GM18868 (cell line): ENCODE data around the gene SRRM1.
"Not testable (repeated sequence)": the region's sequence is repeated elsewhere in the genome, so short reads cannot be mapped to it uniquely, and the experiment has no call there.

Experiments
- ATAC-seq: cut with Tn5 transposase; IDR thresholded peaks from one replicate; pipeline ENCODE4 v1.9.1; 2021; ENCODE audit warnings: mild to moderate bottlenecking, moderate library complexity; ENCODE audit not compliant: unreplicated experiment

Gene SRRM1

DNA sequence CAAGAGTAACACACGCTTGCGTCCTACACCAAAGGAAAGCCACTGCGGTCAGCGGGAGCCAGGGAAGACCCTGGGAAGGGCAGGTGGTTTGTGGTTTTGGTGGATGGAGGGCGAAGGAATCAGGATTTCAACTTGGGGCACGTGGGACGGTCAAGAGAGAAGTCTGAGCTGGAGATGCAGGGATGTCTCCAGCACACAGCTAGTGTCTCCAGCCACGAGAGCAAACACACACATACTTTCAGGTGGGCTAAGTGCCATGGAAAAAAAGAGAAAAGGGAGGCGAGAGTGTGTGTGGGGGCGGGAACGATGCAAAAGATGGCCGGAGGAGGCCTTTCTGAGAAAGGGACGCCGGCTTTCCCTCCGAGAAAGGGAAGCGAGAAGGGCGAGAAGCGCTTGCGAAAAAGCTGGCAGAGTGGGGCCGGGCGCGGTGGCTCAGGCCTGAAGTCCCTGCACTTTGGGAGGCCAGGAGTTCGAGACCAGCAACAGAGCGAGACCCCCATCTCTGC, 1.4 kb upstream of the SRRM1 start:
- ATAC-seq: no peak

DNA sequence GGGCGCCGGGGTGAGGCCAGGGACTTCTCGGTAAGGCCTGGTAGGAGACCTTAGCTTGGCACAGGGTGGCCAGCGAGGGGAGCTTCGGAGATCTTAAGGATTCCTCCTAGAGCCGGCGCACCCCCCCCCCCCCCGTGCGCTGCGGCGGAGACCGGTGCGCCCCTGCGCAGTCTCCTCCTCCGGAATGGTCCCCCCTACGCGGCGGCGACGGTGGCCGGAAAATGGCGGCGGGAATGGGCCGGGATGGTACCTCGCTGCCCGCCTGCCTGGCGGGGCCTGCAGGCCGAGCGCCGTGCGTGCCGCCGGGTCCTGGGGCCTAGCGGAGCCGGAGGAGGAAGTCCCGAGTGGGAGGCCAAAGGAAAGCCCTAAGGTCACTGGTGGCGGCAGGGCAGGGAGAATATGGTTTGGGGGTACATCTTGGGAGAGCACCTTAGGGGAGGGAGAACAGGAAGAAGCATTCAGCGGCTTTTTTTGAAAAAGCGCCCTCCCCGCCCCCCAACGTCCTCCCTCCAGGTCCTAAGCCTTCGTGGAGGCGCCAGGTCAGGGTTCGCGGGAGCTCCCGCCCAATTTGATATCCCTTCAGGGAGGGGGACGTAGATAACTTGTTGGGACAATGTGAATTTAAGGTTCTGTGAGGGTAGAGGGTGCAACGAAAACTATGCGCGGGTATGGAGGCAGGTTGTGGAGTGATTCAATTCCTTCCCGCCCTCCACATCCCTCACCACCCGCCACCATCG, 429 bp downstream of the SRRM1 start:
- peak; percentile 16 for ATAC-seq

DNA sequence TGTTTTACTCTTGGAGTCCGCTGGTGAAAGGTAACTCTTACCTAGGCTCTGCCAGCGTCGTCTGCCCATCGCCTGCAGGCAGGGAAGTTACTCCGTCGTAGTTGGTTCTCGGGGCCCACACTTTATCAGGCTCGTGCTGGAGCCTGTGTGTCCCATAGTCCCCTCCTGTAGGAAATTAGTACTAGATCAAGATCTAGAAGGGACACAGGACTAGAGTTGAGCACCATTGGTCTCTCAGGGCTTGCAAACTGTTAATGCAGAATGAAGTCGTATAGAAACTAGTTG, 940 bp downstream of the SRRM1 start:
- ATAC-seq: no peak

DNA sequence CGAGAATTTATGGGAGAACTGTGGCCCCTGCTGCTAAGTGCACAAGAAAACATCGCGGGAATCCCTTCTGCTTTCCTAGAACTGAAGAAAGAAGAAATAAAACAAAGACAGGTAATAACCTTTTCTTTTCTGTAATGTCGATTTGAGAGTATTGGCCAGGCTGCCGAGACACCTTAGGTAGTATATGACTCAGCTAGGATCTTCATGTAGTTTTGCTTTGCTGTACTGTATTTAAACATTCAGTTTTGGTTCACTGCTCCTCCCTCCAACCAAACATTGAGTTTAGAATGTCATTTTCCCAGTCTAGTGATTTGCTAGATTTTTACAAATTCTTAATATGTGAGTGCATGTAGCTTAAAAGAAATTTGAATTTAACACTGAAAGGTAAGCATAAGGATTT, 5.8 kb downstream of the SRRM1 start:
- ATAC-seq: no peak

DNA sequence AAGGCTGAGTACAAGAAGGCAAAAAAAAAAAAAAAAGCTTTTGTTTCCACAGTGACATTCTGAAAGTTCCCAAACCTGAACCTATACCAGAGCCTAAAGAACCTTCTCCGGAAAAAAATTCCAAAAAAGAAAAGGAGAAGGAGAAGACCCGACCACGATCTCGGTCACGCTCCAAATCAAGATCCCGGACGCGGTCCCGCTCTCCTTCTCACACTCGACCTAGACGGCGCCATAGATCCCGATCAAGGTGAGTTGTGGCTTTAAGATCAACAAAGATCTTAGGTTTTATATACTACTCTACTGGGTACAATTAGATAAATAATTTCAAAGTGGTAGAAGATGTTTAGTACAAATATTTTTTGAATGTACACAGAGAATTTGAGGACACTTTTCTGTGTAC, 9.3 kb downstream of the SRRM1 start:
- ATAC-seq: no peak

DNA sequence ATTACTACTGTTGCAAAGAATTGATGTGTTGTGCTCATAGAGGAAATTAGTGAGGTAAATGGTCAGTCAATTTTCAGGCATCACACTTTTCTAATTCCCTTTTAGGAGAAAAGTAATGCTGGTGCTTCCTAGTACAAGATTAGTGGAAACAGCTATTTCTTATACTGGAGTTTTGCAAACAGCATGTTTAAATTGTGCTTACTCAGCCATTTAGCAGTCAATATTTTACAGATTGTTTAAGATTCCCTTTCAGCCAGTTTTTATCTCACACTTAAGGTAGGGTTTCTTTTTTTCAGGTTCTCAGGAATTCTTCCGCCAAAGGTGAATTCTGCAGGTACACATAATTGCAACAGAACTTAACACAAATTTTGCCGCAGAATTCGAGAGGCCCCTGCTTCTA, 10.9 kb downstream of the SRRM1 start:
- no peak for ATAC-seq

DNA sequence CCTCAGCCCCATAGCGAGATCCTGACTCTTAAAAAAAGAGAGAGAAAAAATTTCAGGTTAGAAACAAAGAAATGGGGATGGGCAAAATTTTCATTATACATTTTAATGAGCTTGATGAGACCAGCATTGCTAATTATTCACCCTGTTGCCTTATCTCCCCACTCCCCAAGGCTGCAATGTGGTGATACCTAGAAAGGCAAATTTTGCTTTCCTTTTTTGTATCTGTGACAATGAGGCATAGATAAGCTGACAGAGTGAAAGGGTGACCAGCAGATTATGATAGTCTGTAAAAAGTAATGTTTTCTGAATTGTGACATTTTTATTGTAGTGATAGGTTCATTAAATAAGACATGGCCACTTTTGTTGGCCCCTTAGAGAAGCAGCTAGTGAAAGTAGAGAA, 12.9 kb downstream of the SRRM1 start:
- no peak for ATAC-seq

DNA sequence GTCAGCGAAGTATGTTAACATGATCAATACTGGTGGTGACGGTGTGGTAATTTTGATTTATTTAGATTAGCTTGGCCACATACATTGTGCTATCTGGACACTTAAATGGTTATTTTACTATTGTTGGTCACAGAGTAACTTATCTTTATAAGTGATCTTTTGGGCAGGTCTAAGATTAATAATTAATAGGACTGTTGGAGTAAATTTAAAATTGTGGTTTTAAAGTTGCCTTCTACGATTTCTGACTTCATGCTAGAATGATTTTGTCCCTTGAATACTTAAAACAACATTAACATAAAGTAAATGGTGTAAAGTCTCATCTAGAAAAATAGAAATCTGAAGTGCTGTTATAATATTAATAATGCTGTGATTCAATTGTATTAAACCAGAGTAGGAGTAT, 14.7 kb downstream of the SRRM1 start:
- ATAC-seq: no peak

DNA sequence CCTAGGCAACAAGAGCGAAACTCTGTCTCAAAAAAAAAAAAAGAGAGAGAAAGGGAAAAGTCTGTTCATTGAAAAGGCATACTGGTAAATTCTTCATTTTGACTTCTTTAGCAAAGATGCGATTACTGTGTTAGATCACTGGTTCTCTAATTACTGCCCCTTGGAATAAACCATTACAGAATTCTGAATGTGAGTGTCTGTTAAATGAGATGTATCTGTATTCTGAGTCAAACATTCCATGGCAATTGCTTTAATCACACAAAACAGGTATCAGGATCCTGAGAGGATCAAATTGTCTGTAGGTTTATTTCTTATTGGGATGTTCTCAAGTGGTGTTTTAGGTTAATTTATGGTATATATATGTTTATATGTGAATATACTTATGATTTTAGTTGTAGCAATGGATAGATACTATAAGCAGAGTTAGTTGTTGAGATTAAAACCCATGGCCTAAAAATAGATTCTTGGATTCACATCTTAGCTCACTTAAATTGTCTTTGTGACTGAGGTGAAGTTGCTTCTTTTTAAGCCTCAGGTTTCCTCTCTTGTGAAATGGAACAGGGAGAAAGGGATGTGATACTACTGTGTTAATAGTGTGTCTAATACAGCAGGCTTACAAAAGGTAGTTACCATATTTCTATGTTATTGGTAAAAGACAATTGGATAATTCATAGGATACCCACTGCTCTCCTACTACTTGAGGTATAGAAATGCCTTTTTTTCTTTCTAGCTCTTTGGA, 16.2 kb downstream of the SRRM1 start:
- ATAC-seq: no peak

DNA sequence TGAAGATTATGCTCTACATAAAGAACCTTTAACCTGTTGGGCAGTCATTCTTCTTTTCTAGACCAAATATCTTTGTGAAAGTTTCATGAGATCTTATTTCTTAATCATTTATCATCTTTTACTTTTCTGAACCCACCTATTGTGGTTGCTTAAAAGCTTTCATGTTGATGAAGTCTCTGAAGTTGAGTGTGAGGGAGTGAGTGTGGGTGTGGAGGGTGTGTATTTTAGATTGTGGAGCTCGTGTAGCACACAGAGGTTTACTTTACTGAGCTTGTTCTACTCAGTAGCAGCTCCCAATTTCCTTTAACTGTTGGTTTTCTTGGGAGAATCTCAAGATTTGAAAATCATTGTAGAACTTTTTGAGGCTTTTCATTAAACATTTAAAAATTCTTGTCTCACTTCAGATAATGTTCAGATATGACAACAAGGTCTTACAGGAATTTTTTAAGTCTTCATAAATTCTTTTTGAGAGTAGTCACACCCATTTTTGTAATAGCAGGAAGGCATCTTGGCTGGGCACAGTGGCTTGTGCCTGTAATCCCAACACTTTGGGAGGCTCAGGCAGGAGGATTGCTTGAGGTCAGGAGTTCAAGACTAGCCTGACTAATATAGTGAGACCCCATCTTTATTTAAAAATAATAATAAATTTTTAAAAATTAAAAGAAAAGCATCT, 17.0 kb downstream of the SRRM1 start:
- no peak for ATAC-seq

DNA sequence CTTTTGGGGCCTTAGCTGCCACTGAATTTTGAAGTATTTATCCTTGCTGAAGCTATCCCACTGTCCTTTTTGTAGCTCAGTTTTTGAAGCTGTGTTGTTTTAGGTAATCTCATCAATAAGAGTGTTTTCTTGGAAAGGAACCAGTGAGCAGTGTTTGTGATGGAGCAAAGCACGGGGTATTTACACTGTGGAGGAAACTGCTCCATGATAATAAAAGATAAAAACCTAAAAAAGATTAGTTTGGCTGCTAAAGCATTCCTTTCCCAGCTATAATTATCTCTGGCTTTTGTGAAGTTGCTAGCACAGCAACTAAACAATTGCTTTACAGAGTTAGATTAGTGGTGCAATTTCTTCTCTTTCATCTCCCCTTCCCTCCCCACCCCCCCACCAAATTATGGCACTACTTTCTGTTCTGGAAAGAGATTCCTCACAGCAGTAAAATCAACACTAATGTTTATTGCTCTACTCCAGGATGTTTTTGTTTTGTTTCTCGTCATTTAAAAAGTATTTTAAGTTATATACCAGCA, 21.5 kb downstream of the SRRM1 start:
- no peak for ATAC-seq

DNA sequence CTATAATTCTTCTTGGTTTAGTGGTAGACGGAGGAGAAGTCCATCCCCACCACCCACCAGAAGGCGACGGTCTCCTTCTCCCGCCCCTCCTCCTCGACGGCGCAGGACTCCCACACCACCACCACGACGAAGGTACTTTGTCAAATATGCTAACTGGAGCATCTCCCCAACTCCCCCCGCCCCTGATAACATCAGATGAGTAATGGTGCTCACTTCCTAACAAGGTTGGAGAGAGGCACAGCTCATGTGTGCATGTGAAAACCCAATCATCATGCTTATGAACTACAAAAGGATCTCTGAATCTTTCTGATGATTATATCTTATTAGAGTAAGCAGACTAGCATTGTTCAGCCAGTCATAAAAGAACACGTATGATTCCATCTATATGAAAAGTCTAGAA, 23.7 kb downstream of the SRRM1 start:
- ATAC-seq: no peak

DNA sequence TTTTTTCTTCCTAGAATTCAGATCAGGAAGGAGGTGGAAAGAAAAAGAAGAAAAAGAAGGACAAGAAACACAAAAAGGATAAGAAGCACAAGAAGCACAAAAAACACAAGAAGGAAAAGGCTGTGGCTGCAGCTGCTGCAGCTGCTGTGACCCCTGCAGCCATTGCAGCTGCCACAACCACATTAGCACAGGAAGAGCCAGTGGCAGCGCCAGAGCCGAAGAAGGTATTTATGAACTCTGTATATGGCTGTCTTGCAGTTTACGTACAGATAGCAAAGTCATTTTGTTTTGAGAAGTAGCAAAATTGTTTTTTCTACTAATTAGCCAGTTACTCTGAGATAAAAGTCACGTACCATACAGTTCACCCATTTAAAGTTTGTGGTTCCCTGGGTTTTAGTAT, 28.3 kb downstream of the SRRM1 start:
- not testable (repeated sequence) for ATAC-seq

DNA sequence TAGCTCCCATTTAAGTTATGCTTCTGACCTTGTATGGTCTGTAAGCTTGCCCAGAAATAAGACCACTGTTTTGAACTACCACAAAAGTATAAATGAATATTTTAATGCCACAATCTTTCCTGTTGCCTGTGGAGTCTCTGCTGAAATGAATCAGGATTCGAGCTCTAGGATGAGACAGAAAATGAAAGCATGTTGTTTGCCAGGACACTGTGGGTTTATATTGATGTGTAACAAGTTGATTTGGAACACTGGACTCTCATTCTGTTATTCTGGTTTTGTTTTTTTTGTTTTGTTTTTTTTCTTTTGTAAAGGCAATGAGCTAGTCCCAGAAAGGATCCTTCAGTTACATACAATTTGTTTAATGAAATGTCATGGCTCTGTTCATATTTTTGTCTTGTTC, 29.6 kb downstream of the SRRM1 start:
- ATAC-seq: not testable (repeated sequence)

DNA sequence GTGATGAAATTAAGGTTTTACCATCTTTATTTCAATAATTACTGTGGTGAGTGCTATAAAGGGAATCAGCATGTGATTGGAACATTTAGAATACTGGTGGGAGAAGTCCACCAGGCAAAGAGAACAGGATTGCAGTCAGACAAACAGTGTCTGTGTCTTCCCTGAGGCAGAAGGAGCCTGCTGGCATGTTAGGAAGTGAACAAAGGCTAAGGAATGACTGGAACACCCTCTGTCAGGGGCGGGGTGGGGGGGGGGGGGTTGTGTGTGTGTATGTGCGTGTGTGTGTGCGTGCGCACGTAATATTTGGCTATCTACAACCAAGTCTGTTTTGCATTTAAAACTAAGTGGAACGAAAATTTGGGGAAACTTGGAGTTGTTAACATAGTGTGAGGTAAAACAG, 30.2 kb downstream of the SRRM1 start:
- ATAC-seq: no peak

DNA sequence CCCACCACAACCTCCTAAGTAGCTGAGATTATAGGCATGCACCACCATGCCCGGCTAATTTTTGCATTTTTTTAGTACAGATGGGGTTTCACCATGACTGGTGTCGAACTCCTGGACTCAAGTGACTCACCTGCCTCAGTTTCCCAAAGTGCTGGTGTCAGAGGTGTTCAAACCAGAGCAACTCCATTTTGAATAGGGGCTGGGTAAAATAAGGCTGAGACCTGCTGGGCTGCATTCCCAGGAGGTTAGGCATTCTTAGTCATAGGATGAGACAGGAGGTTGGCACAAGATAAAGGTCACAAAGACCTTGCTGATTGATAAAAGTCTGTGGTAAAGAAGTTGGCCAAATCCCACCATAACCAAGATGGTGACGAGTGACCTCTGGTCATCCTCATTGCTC, 35.3 kb downstream of the SRRM1 start:
- not testable (repeated sequence) for ATAC-seq

DNA sequence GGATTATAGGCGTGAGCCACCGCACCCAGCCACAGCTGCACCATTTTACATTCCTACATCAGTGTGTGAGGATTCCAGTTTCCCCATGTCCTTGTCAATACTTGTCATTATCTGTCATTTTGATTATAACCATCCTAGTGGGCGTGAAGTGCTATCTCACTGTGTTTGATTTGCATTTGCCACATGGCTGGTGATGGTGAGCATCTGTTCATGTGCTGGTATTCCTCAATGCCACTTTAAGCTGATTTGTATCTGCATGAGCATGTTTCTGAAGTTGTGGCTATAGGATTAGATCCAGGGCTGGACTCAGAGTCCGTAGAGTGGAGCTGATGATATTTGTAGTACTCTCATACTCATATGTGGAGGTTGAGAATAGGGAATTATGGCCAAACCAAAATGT, 36.6 kb downstream of the SRRM1 start:
- ATAC-seq: no peak

DNA sequence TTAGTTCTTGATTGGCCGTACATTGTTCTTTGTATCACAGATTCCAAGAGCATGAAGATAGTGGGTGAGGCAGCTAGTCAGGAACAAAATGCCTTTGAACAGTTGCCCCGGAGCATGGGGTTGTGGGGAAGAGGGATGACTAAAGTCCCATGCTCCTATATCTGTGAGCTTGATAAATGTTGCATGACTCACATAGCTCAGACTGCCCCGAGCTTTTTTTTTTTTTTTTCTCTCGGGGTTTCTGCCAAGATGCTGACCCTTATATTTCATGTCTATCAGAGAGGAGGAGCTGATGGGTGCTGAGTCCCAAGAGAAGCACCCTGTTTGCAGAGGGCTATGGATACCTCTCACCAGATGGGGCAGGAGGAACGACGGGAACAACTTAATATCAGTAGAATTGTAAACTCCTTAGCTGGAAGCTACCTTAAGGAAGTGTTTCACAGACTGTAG, 40.6 kb downstream of the SRRM1 start:
- no peak for ATAC-seq

DNA sequence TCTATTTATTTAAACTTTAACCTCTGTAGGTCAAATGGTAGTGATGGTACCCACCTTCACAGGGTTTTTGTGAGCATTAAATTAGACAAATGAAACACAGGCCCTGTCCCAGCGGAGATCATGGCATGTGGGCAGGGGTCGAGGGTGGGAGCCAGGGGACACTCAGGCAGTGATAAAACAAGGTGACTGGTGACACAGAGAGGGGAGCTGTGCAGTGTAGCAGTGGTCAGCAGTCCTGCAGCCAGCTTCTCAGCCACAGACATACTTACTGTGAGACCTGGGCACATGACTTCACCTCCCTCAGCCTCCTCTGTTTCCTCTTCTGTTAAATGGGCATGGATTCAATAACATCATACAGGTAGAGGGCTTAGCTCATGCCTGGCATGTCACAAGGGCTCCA, 44.9 kb downstream of the SRRM1 start:
- ATAC-seq: no peak

DNA sequence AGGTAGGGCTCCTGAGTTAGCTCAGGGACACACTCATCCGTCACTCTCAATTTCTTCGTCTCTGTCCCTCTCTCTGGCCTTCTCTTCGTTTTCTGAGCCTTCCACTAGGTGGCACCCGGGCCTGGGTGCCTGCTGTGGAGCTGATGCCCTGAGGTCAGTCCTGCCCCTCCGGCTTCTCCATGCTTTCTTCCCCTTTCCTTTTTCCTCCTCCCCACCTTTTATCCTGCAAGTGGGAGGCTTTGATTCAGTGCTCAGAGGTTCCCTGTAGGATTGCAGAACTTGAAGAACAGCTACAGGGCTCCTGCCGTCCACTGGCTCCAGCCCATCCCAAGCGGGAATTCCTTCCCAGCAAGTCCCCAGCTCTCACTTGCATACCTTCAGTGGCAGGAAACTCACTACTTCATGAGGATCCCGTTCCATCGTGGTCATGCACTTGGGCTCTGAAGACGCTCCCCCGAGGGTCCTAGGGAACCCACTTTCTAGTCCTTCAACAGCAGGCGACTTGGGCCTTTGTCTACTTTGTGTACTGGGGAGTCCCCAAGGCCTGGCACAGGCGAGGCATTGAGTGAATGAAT, 45.6 kb downstream of the SRRM1 start:
- ATAC-seq: no peak

DNA sequence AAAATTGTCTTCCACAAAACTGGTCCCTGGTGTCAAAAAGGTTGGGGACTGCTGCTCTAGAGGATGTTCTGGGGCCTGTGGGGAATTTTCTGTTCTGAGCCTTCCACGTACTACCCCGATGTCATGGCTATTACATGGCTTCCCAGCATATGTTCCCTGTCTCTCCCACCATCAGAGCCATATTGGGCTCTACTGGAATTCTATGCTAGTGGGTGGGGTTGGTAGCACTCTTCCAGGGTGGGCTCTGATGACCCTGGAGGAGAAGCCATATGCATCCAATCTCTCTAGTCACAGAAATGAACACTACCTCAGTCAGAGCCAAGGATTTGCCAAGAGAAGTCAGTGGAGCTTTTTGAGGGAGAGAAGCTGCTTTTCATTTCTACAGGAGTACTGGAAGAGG, 47.9 kb downstream of the SRRM1 start:
- no peak for ATAC-seq
